ENCODE results near the gene UGT1A8. TPM values are rescaled to one million over a fixed set of nuclear protein-coding genes. Genes with fewer than 3 reads are reported as not detected.

Gene UGT1A8
- total and polyA plus RNA-seq, 2 of the 4 experiments (the other 2 are of a cell fraction) = not detected

- Histone ChIP-seq H3K56ac (ENCODE audit: extremely low read depth, insufficient read depth, low read length) (no peak overlapping the region), H2AFZ (replicated peaks; ENCODE audit: low read length, poor library complexity) (no peak overlapping the region), H3K18ac (ENCODE audit: low read depth, low read length) (no peak overlapping the region), H3K36me3 (ENCODE audit: control insufficient read depth, insufficient read depth, low read length) (no peaks in the 10 kb centered on the region), H2BK120ac (ENCODE audit: low read depth, low read length) (no peak overlapping the region), H2AK9ac (replicated peaks; ENCODE audit: low read depth, low read length, poor library complexity) (no peak overlapping the region), H3K23ac (ENCODE audit: low read depth, low read length) (no peak overlapping the region), H3K4me1 (ENCODE audit: control insufficient read depth, insufficient read depth, low read length) (no peaks in the 10 kb centered on the region), H3K9me3 (ENCODE audit: control insufficient read depth, insufficient read depth, low read length) (no peaks in the 10 kb centered on the region; the same call in 1 of the 2 replicates), H3K27ac (ENCODE audit: insufficient read depth, low read length) (no peak overlapping the region), H3K9ac (ENCODE audit: low read depth, low read length) (no peak overlapping the region), H3K4me2 (ENCODE audit: low read depth, low read length) (no peak overlapping the region), H4K91ac (ENCODE audit: insufficient read depth, low read depth, low read length) (no peak overlapping the region), H2AK5ac (ENCODE audit: low read depth, low read length) (no peak overlapping the region), H4K8ac (ENCODE audit: low read depth in 2 of 2, low read length in 2 of 2) (no peak overlapping the region), H3K9me1 (ENCODE audit: insufficient read depth, low read length) (no peaks in the 10 kb centered on the region), H3K79me1 (ENCODE audit: low read depth in 1 of 2, low read length in 2 of 2) (no peaks in the 10 kb centered on the region), H2BK5ac (ENCODE audit: low read depth, low read length, poor library complexity, severe bottlenecking) (no peak overlapping the region), H3K4ac (ENCODE audit: low read depth, low read length) (no peak overlapping the region), H2BK15ac (ENCODE audit: low read depth, low read length) (no peak overlapping the region), H4K5ac (ENCODE audit: low read depth, low read length) (no peak overlapping the region), H3K27me3 (ENCODE audit: control insufficient read depth, insufficient read depth, low read length) (peaks cover 19% of the 10 kb centered on the region), H3K4me3 (ENCODE audit: insufficient read depth, low read depth, low read length) (no peak overlapping the region), H3K14ac (replicated peaks; ENCODE audit: low read depth, low read length) (no peak overlapping the region), H4K20me1 (ENCODE audit: insufficient read depth, low read length) (no peaks in the 10 kb centered on the region), H2BK20ac (ENCODE audit: low read depth, low read length) (no peak overlapping the region)
- no peak for DNase-seq
- BruUV-seq (replicated peaks) = no TSS peak
- dilution Hi-C loops (cut with HindIII; ENCODE audit: low sequenced_read_pairs, unreplicated experiment) = no loop called here
- intact Hi-C loops (cut with micrococcal nuclease) = no loop called here
- TF ChIP-seq FOS (IDR thresholded peaks at IDR 0.05; ENCODE audit: low read depth, low read length) = no peak
- TF ChIP-seq NFE2L2 (IDR thresholded peaks at IDR 0.05; ENCODE audit: low read depth, low read length) = no peak
- TF ChIP-seq POLR2A (IDR thresholded peaks at IDR 0.05; ENCODE audit: low read depth, low read length) = no peak
- no peak for TF ChIP-seq CHD1 (IDR thresholded peaks at IDR 0.05; ENCODE audit: low read depth, low read length)
- no peak for TF ChIP-seq RAD21 (IDR thresholded peaks at IDR 0.05; ENCODE audit: low read length)
- TF ChIP-seq MAZ (IDR thresholded peaks at IDR 0.05; ENCODE audit: borderline replicate concordance, low read depth, low read length) = no peak
- TF ChIP-seq RFX5 (IDR thresholded peaks at IDR 0.05; ENCODE audit: low read depth, low read length) = no peak
- TF ChIP-seq MAFK (IDR thresholded peaks at IDR 0.05; ENCODE audit: low read depth, low read length) = no peak
- TF ChIP-seq CTCF (conservative IDR thresholded peaks at IDR 0.05; ENCODE audit: low read depth, low read length) = no peak
- TF ChIP-seq ELK1 (IDR thresholded peaks at IDR 0.05; ENCODE audit: borderline replicate concordance, low read depth, low read length) = no peak
- no peak for TF ChIP-seq USF2 (IDR thresholded peaks at IDR 0.05; ENCODE audit: low read depth, low read length)
- no peak for TF ChIP-seq RCOR1 (IDR thresholded peaks at IDR 0.05; ENCODE audit: insufficient replicate concordance, low read length)
- no peak for TF ChIP-seq CEBPB (IDR thresholded peaks at IDR 0.05; ENCODE audit: low read depth, low read length)
- WGBS, 2 experiments (ENCODE audit: extremely low coverage in 2 of 2, insufficient read length in 1 of 2) = no CpG with 5 or more reads among the region's 5 CpGs
- ChIA-PET CTCF (no interaction called here), POLR2A (ENCODE audit: unreplicated experiment) (no interaction called here)
- no peak for ATAC-seq (ENCODE audit: low read depth)
- in situ Hi-C loops (cut with MboI; ENCODE audit: low sequenced_read_pairs) = no loop called here
Observed at GRCh38 chr2:233799716-233800115, 182.3 kb downstream of the UGT1A8 start.

Data from IMR-90 (cell line).